A549 (cell line): ENCODE measurements around the gene ZNF418.

Source experiments
- BHLHE40 ChIP-seq: IDR thresholded peaks from 2 replicates; pipeline ENCODE4 v1.6.1; 2012; ENCODE audit warnings: low read depth, low read length, inconsistent platforms
- MYC ChIP-seq: IDR thresholded peaks from 2 replicates; pipeline ENCODE4 v1.6.1; 2012; ENCODE audit warnings: mild to moderate bottlenecking, inconsistent platforms, low read length, improper control_type of control experiment, borderline replicate concordance
- RCOR1 ChIP-seq: fragments of 150-350 bp; IDR thresholded peaks from 2 replicates; pipeline ENCODE4 v1.6.1; 2014; ENCODE audit warnings: antibody characterized with exemption, low read length, low read depth
- TF ChIP-seq, protein P1 (sequence below): fragments of >200 bp; sonication (Bioruptor Twin); formaldehyde crosslinking; IDR thresholded peaks from 3 replicates; pipeline ENCODE4 v1.5.1; 2016

DNA sequence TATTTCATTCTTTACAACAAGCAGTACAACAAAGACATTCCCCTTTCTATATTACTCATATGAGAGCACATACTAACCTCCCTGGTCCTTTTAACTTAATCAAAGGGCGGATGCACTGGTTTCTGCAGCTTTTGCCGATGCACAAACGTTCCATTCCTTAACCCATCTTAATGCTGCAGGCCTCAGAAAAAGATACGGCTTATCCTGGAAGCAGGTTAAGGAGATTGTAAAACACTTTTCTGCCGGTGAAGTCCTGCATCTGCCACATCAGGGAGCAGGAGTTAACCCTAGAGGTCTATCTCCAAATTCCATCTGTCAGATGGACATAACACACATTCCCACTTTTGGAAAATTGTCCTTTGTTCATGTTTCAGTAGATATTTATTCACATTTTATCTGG lies 34.9 kb downstream of the ZNF418 start:
- TF ChIP-seq, protein P1, sequence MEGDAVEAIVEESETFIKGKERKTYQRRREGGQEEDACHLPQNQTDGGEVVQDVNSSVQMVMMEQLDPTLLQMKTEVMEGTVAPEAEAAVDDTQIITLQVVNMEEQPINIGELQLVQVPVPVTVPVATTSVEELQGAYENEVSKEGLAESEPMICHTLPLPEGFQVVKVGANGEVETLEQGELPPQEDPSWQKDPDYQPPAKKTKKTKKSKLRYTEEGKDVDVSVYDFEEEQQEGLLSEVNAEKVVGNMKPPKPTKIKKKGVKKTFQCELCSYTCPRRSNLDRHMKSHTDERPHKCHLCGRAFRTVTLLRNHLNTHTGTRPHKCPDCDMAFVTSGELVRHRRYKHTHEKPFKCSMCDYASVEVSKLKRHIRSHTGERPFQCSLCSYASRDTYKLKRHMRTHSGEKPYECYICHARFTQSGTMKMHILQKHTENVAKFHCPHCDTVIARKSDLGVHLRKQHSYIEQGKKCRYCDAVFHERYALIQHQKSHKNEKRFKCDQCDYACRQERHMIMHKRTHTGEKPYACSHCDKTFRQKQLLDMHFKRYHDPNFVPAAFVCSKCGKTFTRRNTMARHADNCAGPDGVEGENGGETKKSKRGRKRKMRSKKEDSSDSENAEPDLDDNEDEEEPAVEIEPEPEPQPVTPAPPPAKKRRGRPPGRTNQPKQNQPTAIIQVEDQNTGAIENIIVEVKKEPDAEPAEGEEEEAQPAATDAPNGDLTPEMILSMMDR: no peak
- TF ChIP-seq RCOR1 (no peak), BHLHE40 (no peak), MYC (no peak)
